Gastrocnemius medialis (tissue), 4 donors: Measurements from ENCODE around the gene BIK. TPM values are rescaled to one million over a fixed set of nuclear protein-coding genes. Genes with fewer than 3 reads are reported as not detected.

Experiments used
- ATAC-seq, 2 donors: fragments of 150-250 bp; one replicate each; pipeline ENCODE4 v1.9.1; 2016
- DNase-seq, 2 donors: peaks; one replicate each; pipeline ENCODE4 v3.0.0-alpha.2; 2019
- H3K27ac ChIP-seq, 4 donors: fragments of 200-600 bp; sonication (generic); 1 replicate in 1 of 4; 2 replicates in 3 of 4; pipeline ENCODE4 v1.5.1; 2016 to 2018; ENCODE audit warnings: mild to moderate bottlenecking in 2 of 4, moderate library complexity in 1 of 4
- H3K27me3 ChIP-seq, 3 donors: fragments of 200-600 bp; sonication (generic) in 2 of 3; 1 replicate in 1 of 3; 2 replicates in 2 of 3; pipeline versions ENCODE4 v1.5.1 to v1.6.0; 2016 to 2019; ENCODE audit warnings: mild to moderate bottlenecking in 1 of 3, moderate library complexity in 1 of 3
- H3K36me3 ChIP-seq, 2 donors: fragments of 200-600 bp; sonication (generic) in 1 of 2; one replicate each; pipeline ENCODE4 v1.5.1; 2017 to 2018
- H3K4me1 ChIP-seq, 2 donors: fragments of 200-600 bp; sonication (generic) in 1 of 2; one replicate each; pipeline ENCODE4 v1.5.1; 2016 to 2017; ENCODE audit warnings: mild to moderate bottlenecking in 2 of 2
- H3K4me3 ChIP-seq, 4 donors: fragments of 200-600 bp; sonication (generic) in 3 of 4; 1 replicate in 1 of 4; 2 replicates in 3 of 4; pipeline ENCODE4 v1.5.1; 2016 to 2019; ENCODE audit warnings: mild to moderate bottlenecking in 2 of 4
- H3K9me3 ChIP-seq, 3 donors: fragments of 200-600 bp; sonication (generic) in 2 of 3; 1 replicate in 1 of 3; 2 replicates in 2 of 3; pipeline ENCODE4 v1.5.1; 2016 to 2019
- CTCF ChIP-seq, 5 experiments: fragments of 450-650 bp in 3 of 5; fragments of 200-600 bp in 2 of 5; sonication (generic) in 2 of 5; IDR thresholded peaks in 4 of 5; conservative IDR thresholded peaks in 1 of 5; 1 replicate in 4 of 5; 2 replicates in 1 of 5; pipeline ENCODE4 v1.5.1; 2016 to 2019; ENCODE audit warnings: antibody characterized with exemption in 5 of 5, mild to moderate bottlenecking in 3 of 5, moderate library complexity in 3 of 5
- POLR2A ChIP-seq, 2 donors: fragments of 450-650 bp; IDR thresholded peaks; one replicate each; pipeline ENCODE4 v1.6.1; 2017; ENCODE audit warnings: antibody characterized with exemption in 2 of 2, mild to moderate bottlenecking in 2 of 2, moderate library complexity in 2 of 2
- in situ Hi-C, 4 donors: fragments of 200-750 bp; cut with MboI; loops; one replicate each; pipeline versions ENCODE4 v1.15.0 to v1.8.0; 2017; ENCODE audit warnings: low sequenced_read_pairs in 4 of 4
- intact Hi-C: fragments of 100-400 bp; cut with DNase I; formaldehyde crosslinking; loops from one replicate; pipeline ENCODE4 v1.15.1; 2023; ENCODE audit warnings: low total_unique reads
- total RNA-seq, 4 donors: library from RNA; depleted of rRNA; stranded (reverse); fragments of >200 nt; gene quantifications; one replicate each; pipeline versions ENCODE4 v1.1.0 to v1.2.3, GENCODE V29; 2016

The BIK gene
- total RNA-seq, 4 donors from 2014 or later, result not detected

- in situ Hi-C loops (no loop called here), intact Hi-C loops (no loop called here)
- DNase-seq, result no peak
- Histone ChIP-seq H3K27me3 (peaks cover 20 to 28% (median 26%) of the 10 kb centered on the region in 3 donors), H3K27ac (no peak overlapping the region), H3K4me3 (no peak overlapping the region), H3K36me3 (no peaks in the 10 kb centered on the region), H3K4me1 (peaks cover 0 to 11% of the 10 kb centered on the region in 2 donors), H3K9me3 (no peaks in the 10 kb centered on the region)
- TF ChIP-seq POLR2A (IDR thresholded peaks at IDR 0.05) (no peak), CTCF (IDR thresholded peaks at IDR 0.05 in 4 of 5, conservative IDR thresholded peaks at IDR 0.05 in 1 of 5) (no peak)
- ATAC-seq, result no peak
These were observed 4.2 kb upstream of the BIK start for GRCh38 chr22:43106302-43106701.

GRCh38 chr22:43109511-43109910 is 1.0 kb upstream of the BIK start:
- Histone ChIP-seq H3K27ac (no peak overlapping the region), H3K36me3 (no peaks in the 10 kb centered on the region), H3K4me3 (no peak overlapping the region), H3K27me3 (peaks cover 37 to 58% (median 43%) of the 10 kb centered on the region in 3 donors), H3K9me3 (no peaks in the 10 kb centered on the region), H3K4me1 (peaks cover 0 to 12% of the 10 kb centered on the region in 2 donors)
- no peak for TF ChIP-seq CTCF (IDR thresholded peaks at IDR 0.05 in 4 of 5, conservative IDR thresholded peaks at IDR 0.05 in 1 of 5)
- no peak for TF ChIP-seq POLR2A (IDR thresholded peaks at IDR 0.05)
- in situ Hi-C loops, result no loop called here
- DNase-seq (no peak), ATAC-seq (no peak)
- intact Hi-C loops, result no loop called here

GRCh38 chr22:43109921-43110443 is 568 bp upstream of the BIK start:
- peak overlapping the region; percentile 43 to 61 (median 51) for H3K4me3 ChIP-seq
- in situ Hi-C loops, result no loop called here
- H3K9me3 ChIP-seq, result no peaks in the 10 kb centered on the region
- ATAC-seq (peak in 1 of 2 donors; percentile 27), DNase-seq (no peak)
- intact Hi-C loops, result no loop called here
- peaks cover 37 to 58% (median 43%) of the 10 kb centered on the region in 3 donors for H3K27me3 ChIP-seq
- no peak for TF ChIP-seq CTCF (IDR thresholded peaks at IDR 0.05 in 4 of 5, conservative IDR thresholded peaks at IDR 0.05 in 1 of 5)
- no peak for TF ChIP-seq POLR2A (IDR thresholded peaks at IDR 0.05)
- no peak overlapping the region for H3K27ac ChIP-seq
- peaks cover 0 to 12% of the 10 kb centered on the region in 2 donors for H3K4me1 ChIP-seq
- H3K36me3 ChIP-seq, result no peaks in the 10 kb centered on the region

GRCh38 chr22:43110927-43111623 is 525 bp downstream of the BIK start:
- ATAC-seq (no peak), DNase-seq (no peak)
- H3K36me3 ChIP-seq, result no peaks in the 10 kb centered on the region
- peak overlapping the region; percentile 43 to 61 (median 51) for H3K4me3 ChIP-seq
- peaks cover 0 to 12% of the 10 kb centered on the region in 2 donors for H3K4me1 ChIP-seq
- no peak for TF ChIP-seq CTCF (IDR thresholded peaks at IDR 0.05 in 4 of 5, conservative IDR thresholded peaks at IDR 0.05 in 1 of 5)
- no peak for TF ChIP-seq POLR2A (IDR thresholded peaks at IDR 0.05)
- H3K9me3 ChIP-seq, result no peaks in the 10 kb centered on the region
- no peak overlapping the region for H3K27ac ChIP-seq
- peaks cover 37 to 58% (median 43%) of the 10 kb centered on the region in 3 donors for H3K27me3 ChIP-seq
- in situ Hi-C loops (no loop called here), intact Hi-C loops (no loop called here)
